ENCODE measurements around the gene ZNF592. TPM values are rescaled to one million over a fixed set of nuclear protein-coding genes. Genes with fewer than 3 reads are reported as not detected.

Gene ZNF592
- polyA plus RNA-seq, 4 donors: 24.8 to 39.2 (median 30.6) TPM

- no peak for DNase-seq (ENCODE audit: low read depth in 4 of 4, low spot score in 2 of 4)
Observed at GRCh38 chr15:84804005-84804900, 55.9 kb downstream of the ZNF592 start.

- no peak for DNase-seq (ENCODE audit: low read depth in 4 of 4, low spot score in 2 of 4)
Observed at GRCh38 chr15:84805221-84805620, 56.8 kb downstream of the ZNF592 start.

GRCh38 chr15:84807228-84807627, 58.8 kb downstream of the ZNF592 start:
- DNase-seq (ENCODE audit: low read depth in 4 of 4, low spot score in 2 of 4): no peak

GRCh38 chr15:84810073-84810840, 61.9 kb downstream of the ZNF592 start:
- no peak for DNase-seq (ENCODE audit: low read depth in 4 of 4, low spot score in 2 of 4)

- no peak for DNase-seq (ENCODE audit: low read depth in 4 of 4, low spot score in 2 of 4)
Observed at GRCh38 chr15:84811151-84811550, 62.8 kb downstream of the ZNF592 start.

- DNase-seq (ENCODE audit: low read depth in 4 of 4, low spot score in 2 of 4): no peak
Observed at GRCh38 chr15:84811828-84812227, 63.4 kb downstream of the ZNF592 start.

- DNase-seq (ENCODE audit: low read depth in 4 of 4, low spot score in 2 of 4): no peak
Observed at GRCh38 chr15:84812842-84813241, 64.5 kb downstream of the ZNF592 start.

- no peak for DNase-seq (ENCODE audit: low read depth in 4 of 4, low spot score in 2 of 4)
Observed at GRCh38 chr15:84813435-84813834, 65.0 kb downstream of the ZNF592 start.

GRCh38 chr15:84813931-84814330, 65.5 kb downstream of the ZNF592 start:
- DNase-seq (ENCODE audit: low read depth in 4 of 4, low spot score in 2 of 4): no peak

- DNase-seq (ENCODE audit: low read depth in 4 of 4, low spot score in 2 of 4): no peak
Observed at GRCh38 chr15:84814916-84815315, 66.5 kb downstream of the ZNF592 start.

GRCh38 chr15:84816694-84817465, 68.5 kb downstream of the ZNF592 start, which contains the start of gene ALPK3:
Gene ALPK3 (plus strand): TSS chr15:84817356. CDS start chr15:84817453, 97 bp downstream.
- DNase-seq (ENCODE audit: low read depth in 4 of 4, low spot score in 2 of 4): no peak

GRCh38 chr15:84817466-84818081, 69.2 kb downstream of the ZNF592 start:
- no peak for DNase-seq (ENCODE audit: low read depth in 4 of 4, low spot score in 2 of 4)

GRCh38 chr15:84818261-84819131, 70.1 kb downstream of the ZNF592 start:
- DNase-seq (ENCODE audit: low read depth in 4 of 4, low spot score in 2 of 4): no peak

GRCh38 chr15:84819291-84819768, 70.9 kb downstream of the ZNF592 start:
- no peak for DNase-seq (ENCODE audit: low read depth in 4 of 4, low spot score in 2 of 4)

GRCh38 chr15:84819791-84820190, 71.4 kb downstream of the ZNF592 start:
- no peak for DNase-seq (ENCODE audit: low read depth in 4 of 4, low spot score in 2 of 4)

GRCh38 chr15:84821501-84822021, 73.2 kb downstream of the ZNF592 start:
- DNase-seq (ENCODE audit: low read depth in 4 of 4, low spot score in 2 of 4): no peak

- DNase-seq (ENCODE audit: low read depth in 4 of 4, low spot score in 2 of 4): no peak
Observed at GRCh38 chr15:84822653-84823281, 74.4 kb downstream of the ZNF592 start.

- DNase-seq (ENCODE audit: low read depth in 4 of 4, low spot score in 2 of 4): no peak
Observed at GRCh38 chr15:84823282-84823878, 75.0 kb downstream of the ZNF592 start.
